ENCODE data around the gene TMEM271.

The TMEM271 gene

DNA sequence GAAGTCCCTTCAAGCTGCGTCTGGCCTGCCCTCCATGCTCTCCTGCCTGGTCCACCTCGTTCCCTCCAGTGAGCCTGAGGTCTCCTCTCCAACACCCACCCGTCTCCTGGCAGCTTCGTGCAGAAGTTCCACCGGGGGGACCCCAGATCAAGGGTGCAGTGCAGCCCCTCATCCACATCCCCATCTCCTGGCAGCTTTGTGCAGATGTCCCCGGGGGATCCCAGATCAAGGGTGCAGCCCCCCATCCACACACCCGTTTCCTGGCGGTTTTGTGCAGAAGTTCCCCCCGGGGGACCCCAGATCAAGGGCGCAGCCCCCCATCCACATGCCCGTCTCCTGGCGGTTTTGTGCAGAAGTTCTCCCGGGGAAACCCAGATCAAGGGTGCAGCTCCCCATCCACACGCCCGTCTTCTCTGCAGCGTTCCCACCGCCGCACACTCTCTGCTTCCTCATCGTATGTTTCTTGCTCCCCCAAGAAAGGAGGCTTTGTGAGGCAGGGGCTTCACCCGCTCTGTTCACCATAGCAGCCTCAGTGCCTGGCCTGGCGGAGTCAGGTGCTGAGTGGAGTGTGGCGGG lies 41.4 kb downstream of the TMEM271 start:
- no peak overlapping the region for H3K27ac ChIP-seq
- TF ChIP-seq, protein P1, sequence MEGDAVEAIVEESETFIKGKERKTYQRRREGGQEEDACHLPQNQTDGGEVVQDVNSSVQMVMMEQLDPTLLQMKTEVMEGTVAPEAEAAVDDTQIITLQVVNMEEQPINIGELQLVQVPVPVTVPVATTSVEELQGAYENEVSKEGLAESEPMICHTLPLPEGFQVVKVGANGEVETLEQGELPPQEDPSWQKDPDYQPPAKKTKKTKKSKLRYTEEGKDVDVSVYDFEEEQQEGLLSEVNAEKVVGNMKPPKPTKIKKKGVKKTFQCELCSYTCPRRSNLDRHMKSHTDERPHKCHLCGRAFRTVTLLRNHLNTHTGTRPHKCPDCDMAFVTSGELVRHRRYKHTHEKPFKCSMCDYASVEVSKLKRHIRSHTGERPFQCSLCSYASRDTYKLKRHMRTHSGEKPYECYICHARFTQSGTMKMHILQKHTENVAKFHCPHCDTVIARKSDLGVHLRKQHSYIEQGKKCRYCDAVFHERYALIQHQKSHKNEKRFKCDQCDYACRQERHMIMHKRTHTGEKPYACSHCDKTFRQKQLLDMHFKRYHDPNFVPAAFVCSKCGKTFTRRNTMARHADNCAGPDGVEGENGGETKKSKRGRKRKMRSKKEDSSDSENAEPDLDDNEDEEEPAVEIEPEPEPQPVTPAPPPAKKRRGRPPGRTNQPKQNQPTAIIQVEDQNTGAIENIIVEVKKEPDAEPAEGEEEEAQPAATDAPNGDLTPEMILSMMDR (conservative IDR thresholded peaks at IDR 0.05): no peak

DNA sequence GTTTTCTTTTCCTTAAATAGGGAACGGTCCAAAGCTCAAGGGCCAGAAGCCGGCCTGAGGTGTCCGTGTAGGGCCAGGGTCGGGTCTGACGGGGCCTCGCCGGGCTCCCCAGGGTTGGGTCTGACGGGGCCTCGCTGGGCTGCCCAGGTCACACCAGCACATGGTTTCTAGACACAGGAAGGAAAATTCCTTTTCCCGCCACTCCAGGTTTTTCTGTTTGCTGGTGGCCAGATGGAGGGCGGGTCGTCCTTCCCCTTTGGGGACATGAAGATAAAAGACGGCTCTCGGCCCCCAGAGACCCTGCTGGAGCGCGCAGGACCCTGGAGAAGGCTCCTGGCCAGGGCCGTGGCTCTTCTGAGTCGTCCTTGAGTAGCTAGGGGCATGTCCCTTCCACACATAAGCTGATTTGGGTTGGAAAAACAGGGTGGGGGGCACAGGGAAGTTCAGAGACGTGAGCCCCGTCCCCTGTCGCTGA lies 42.0 kb downstream of the TMEM271 start:
- TF ChIP-seq, protein P1 (conservative IDR thresholded peaks at IDR 0.05): no peak
- H3K27ac ChIP-seq: no peak overlapping the region

DNA sequence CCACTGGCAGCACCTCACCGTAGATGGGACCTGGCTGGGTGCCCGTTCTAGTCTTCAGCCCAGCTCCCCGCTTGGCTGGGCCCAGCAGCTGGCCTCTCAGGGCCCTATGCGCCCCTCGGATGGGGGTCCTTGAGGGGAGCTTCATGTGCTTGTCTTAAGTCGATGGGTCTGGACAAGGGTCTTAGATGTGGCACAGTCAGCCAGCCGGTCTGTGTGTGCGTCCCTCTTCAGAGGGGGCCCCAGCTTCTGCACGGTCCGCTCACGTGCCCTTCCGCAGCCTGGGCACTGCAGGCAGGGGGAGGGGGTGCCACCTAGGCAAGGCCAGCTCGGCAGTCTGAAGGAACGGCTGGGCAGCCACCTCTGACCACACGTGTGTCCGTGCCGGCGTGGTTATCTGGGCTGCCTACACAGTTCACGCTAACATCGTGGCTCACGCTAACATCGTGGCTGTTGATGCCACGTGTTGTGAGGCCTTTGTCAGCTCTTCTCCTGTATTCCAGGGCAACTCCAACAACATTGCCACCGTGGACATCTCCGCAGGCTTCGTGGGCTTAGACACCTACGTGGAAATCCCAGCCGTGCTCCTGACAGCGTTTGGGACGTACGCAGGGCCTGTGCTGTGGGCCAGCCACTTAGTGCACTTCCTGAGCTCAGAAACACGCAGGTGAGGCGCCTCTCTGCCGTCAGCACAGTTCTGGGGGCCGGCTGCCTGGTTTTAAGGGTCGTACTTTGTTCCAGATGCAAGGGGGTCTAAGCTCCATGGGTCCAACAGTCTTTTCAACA lies 42.6 kb downstream of the TMEM271 start:
- no peak overlapping the region for H3K27ac ChIP-seq
- TF ChIP-seq, protein P1 (conservative IDR thresholded peaks at IDR 0.05): no peak

DNA sequence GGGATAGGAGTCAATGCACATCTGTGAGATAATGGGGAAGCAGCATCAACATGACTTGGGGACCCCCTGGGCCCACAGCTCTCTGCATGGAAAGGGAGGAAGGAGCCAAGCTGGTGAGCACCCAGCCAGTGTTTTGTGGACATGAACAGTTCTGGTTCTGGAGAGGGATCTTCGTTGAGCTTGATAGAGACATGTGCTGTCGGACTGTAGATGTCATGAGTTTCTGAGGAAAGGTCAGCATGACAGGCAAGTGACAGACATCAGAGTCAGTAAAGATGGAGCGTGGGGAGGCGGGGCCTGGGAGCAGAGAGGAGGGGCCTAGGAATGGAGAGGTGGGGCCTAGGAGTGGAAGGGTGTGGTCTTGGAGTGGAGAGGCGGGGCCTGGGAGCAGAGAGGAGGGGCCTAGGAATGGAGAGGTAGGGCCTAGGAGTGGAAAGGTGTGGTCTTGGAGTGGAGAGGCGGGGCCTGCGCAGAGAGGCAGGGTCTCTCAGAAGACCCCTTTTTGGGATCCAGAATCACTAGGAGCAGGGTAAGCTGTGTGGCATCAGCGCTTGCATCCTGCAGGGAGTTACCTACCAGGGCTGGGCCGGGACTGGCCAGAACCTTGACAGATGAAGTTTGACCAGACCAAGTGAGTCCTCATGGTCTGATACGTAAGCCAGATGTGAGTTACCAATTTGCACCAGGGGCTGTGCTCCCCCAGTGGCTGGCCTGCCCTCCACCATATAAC lies 43.3 kb downstream of the TMEM271 start:
- TF ChIP-seq, protein P1 (conservative IDR thresholded peaks at IDR 0.05): no peak

DNA sequence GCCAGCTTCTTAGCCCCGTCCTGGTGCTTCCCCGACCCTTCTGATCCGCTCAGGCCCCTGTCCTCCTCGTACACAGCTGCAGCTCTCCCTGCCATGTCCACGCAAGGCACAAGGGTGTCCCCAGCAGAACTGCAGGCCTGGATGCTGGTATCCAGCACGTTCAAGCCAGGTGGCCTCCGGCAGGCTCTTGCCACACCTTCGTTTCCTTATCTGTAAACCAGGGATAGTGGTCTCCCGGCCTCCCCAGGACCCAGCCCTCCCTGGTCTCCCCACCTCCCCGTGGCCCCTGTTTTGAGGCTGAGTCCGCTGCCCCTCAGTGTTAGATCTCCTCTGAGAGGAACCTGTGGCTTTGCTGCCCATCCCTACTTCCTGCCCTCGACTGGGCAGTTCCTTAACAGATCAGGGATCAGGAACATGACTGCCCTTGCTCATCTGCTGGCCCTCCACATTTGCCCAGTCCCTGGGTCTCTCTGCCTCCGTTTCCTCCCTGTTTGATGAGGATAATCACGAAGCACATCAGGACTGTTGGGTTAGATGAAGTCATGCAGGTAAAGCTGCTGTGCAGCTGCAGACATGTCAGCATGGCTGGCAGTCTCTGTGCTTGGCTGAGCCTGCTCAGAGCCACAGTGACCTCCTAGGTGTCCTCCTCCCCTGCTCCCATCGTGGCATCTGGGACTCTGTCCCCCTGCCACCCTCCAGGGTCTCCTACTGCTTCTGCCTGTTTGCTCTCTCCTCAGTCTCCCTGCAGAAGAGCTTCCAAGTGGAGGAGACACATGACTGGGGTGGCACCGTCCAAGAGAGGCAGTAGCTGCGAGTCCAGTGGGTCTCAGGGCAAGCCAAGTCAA lies 44.2 kb downstream of the TMEM271 start:
- TF ChIP-seq, protein P1 (conservative IDR thresholded peaks at IDR 0.05): no peak
- H3K27ac ChIP-seq: no peak overlapping the region

More for the DNA sequence above, 43.3 kb downstream of the TMEM271 start:
- H3K27ac ChIP-seq: no peak overlapping the region

DNA sequence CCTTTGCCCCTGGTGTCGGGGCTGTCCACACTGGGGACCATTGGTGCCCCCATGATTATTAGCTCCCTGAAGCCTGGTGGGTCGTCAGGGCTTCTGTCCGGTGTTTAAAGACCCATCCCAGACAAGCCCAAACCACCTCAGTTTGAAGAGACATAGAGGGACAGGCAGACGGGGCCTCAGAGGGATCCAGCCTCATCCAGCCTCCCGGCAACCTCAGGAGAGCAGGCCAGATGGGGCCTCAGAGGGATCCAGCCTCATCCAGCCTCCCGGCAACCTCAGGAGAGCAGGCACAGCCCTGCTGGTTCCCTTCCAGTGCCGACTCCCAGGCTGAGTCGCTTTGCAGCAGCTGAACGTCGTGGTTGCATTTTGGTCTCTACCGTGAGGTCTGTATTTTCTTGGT lies 45.0 kb downstream of the TMEM271 start:
- no peak overlapping the region for H3K27ac ChIP-seq
- TF ChIP-seq, protein P1 (conservative IDR thresholded peaks at IDR 0.05): no peak

Measured in VCaP (cell line).